Measurements from ENCODE around the gene FBXO41.

DNA sequence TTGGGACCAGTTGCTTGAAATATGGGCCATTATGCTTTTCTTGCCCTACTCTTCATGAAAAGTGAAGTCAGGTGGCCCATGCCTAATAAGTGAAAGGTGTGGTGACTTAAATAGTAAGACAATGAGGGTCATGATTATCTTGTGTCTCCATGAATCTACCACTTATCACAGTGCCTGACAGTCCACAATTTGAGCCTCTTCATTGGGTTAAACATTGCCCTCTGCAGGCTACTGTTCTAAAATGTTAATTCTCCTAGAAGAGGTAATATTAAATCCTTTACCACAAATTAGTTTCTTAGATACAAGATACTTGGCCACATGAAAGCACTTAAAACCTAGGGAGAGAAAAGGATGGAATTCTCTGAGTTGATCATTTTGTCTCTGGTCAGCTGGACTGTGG is 5.0 kb upstream of the FBXO41 start:
- TF ChIP-seq EZH2 (IDR thresholded peaks at IDR 0.05), result no peak
- TF ChIP-seq, protein P1, sequence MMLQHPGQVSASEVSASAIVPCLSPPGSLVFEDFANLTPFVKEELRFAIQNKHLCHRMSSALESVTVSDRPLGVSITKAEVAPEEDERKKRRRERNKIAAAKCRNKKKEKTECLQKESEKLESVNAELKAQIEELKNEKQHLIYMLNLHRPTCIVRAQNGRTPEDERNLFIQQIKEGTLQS (IDR thresholded peaks at IDR 0.05), result no peak
- TF ChIP-seq POLR2A (IDR thresholded peaks at IDR 0.05; ENCODE audit: borderline replicate concordance, extremely low read depth, insufficient read depth, insufficient read length), result no peak
